Measurements from ENCODE around the gene AGBL4. TPM values are rescaled to one million over a fixed set of nuclear protein-coding genes. Genes with fewer than 3 reads are reported as not detected.
"Not testable (repeated sequence)": the region's sequence is repeated elsewhere in the genome, so short reads cannot be mapped to it uniquely, and the experiment has no call there.

AGBL4 gene
- total and polyA plus RNA-seq, 2 of the 13 experiments (the other 11 are each of a cell fraction or from before 2014, with no cell fraction given) = not detected

DNA sequence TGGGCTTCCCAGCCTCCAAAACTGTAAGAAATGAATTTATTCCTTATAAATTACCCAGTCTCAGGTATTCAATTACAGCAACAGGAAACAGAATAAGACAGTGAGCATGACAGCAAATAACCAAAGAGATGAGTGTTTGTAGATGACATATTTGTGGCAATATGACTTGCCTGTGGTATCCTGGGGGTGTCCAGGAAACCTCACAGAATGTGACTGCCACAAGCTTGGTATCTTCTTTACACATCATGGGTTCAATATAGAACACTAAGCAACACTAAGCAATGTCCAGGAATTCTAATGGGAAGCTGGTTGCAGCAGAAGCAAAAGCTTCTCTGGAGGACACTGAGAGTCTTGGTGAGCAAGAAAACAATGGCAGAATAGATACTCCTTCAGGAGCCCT, 1010.7 kb downstream of the AGBL4 start:
- Histone ChIP-seq H3K79me2 (ENCODE audit: insufficient read depth, low read length) (no peaks in the 10 kb centered on the region), H3K9me3 (ENCODE audit: low read length) (peaks cover 39% of the 10 kb centered on the region), H3K4me3 (replicated peaks in 1 of 3; ENCODE audit: insufficient read depth in 1 of 3, low read depth in 2 of 3, low read length in 3 of 3) (no peak overlapping the region), H3K27me3 (ENCODE audit: control insufficient read depth in 1 of 2, insufficient read depth in 2 of 2, low read length in 2 of 2) (no peaks in the 10 kb centered on the region; a peak in 1 of 5 replicates), H3K27ac (ENCODE audit: extremely low read length, insufficient read depth, low read length) (no peak overlapping the region), H3K4me2 (ENCODE audit: low read depth, low read length) (no peak overlapping the region), H3K36me3 (replicated peaks in 1 of 2; ENCODE audit: control insufficient read depth in 1 of 2, insufficient read depth in 2 of 2, low read length in 2 of 2) (no peaks in the 10 kb centered on the region), H4K20me1 (ENCODE audit: insufficient read depth, low read length) (no peaks in the 10 kb centered on the region), H3K4me1 (ENCODE audit: insufficient read depth, low read length) (no peaks in the 10 kb centered on the region), H2AFZ (ENCODE audit: low read length) (no peak overlapping the region), H3K9ac (ENCODE audit: insufficient read depth, low read depth, low read length) (no peak overlapping the region)
- in situ Hi-C loops (cut with HindIII; ENCODE audit: extremely low pct_ligation_motif_present, low pct_unique_long_range_greater_than_20kb) = no loop called here
- CTCF ChIA-PET (ENCODE audit: low intra/inter-chr PET ratio, low total read pairs) = no interaction called here
- no peak for ATAC-seq
- FAIRE-seq = no peak
- DNase-seq (ENCODE audit: low spot score) = no peak
- BruUV-seq (replicated peaks) = no TSS peak
- POLR2A ChIA-PET = no interaction called here
- TF ChIP-seq, protein P1, sequence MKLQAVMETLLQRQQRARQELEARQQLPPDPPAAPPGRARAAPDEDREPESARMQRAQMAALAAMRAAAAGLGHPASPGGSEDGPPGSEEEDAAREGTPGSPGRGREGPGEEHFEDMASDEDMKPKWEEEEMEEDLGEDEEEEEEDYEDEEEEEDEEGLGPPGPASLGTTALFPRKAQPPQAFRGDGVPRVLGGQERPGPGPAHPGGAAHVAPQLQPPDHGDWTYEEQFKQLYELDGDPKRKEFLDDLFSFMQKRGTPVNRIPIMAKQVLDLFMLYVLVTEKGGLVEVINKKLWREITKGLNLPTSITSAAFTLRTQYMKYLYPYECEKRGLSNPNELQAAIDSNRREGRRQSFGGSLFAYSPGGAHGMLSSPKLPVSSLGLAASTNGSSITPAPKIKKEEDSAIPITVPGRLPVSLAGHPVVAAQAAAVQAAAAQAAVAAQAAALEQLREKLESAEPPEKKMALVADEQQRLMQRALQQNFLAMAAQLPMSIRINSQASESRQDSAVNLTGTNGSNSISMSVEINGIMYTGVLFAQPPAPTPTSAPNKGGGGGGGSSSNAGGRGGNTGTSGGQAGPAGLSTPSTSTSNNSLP (IDR thresholded peaks at IDR 0.05; ENCODE audit: low read depth, low read length) = no peak
- TF ChIP-seq KLF16 (CRISPR knock-in tag; IDR thresholded peaks at IDR 0.05) (no peak), MED13 (CRISPR knock-in tag; IDR thresholded peaks at IDR 0.05) (no peak), XBP1 (CRISPR knock-in tag; IDR thresholded peaks at IDR 0.05) (no peak), NR2F1 (CRISPR knock-in tag; IDR thresholded peaks at IDR 0.05) (no peak), ELF1 (CRISPR knock-in tag; IDR thresholded peaks at IDR 0.05) (no peak)
- intact Hi-C loops (cut with micrococcal nuclease; ENCODE audit: unreplicated experiment) = no loop called here

DNA sequence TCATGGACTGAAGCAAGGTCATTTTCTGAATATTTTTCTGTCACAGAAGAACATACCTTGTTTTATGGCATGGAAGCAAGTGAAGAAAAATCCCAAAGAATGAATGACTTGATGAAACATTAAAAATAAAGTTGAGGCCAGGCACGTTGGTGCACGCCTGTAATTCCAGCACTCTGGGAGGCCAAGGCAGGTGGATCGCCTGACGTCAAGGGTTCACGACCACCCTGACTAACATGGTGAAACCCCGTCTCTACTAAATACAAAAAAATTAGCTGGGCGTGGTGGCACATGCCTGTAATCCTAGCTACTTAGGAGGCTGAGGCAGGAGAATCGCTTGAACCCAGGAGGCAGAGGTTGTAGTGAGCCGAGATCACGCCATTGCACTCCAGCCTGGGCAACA, 1020.8 kb downstream of the AGBL4 start:
- H2AFZ ChIP-seq (ENCODE audit: low read length); FAIRE-seq; intact Hi-C loops (cut with micrococcal nuclease; ENCODE audit: unreplicated experiment): not testable (repeated sequence)

More for the DNA sequence above, 1020.8 kb downstream of the AGBL4 start:
- CTCF ChIA-PET (ENCODE audit: low intra/inter-chr PET ratio, low total read pairs); DNase-seq (ENCODE audit: low spot score); H3K4me3 ChIP-seq (replicated peaks in 1 of 3; ENCODE audit: insufficient read depth in 1 of 3, low read depth in 2 of 3, low read length in 3 of 3); H3K4me2 ChIP-seq (ENCODE audit: low read depth, low read length); H4K20me1 ChIP-seq (ENCODE audit: insufficient read depth, low read length); in situ Hi-C loops (cut with HindIII; ENCODE audit: extremely low pct_ligation_motif_present, low pct_unique_long_range_greater_than_20kb); H3K9ac ChIP-seq (ENCODE audit: insufficient read depth, low read depth, low read length); H3K79me2 ChIP-seq (ENCODE audit: insufficient read depth, low read length); POLR2A ChIA-PET; H3K27me3 ChIP-seq (ENCODE audit: control insufficient read depth in 1 of 2, insufficient read depth in 2 of 2, low read length in 2 of 2); H3K4me1 ChIP-seq (ENCODE audit: insufficient read depth, low read length); ATAC-seq; H3K36me3 ChIP-seq (replicated peaks in 1 of 2; ENCODE audit: control insufficient read depth in 1 of 2, insufficient read depth in 2 of 2, low read length in 2 of 2); H3K27ac ChIP-seq (ENCODE audit: extremely low read length, insufficient read depth, low read length); BruUV-seq (replicated peaks): not testable (repeated sequence)
- 40% methylated on average over 10 of the region's 10 CpGs for WGBS (ENCODE audit: low lambda C conversion rate)
- peaks cover 62% of the 10 kb centered on the region for H3K9me3 ChIP-seq (ENCODE audit: low read length)
